ENCODE data around the gene RANBP10.

GRCh38 chr16:67714522-67714921, 91.8 kb downstream of the RANBP10 start:
- TF ChIP-seq, protein P1, sequence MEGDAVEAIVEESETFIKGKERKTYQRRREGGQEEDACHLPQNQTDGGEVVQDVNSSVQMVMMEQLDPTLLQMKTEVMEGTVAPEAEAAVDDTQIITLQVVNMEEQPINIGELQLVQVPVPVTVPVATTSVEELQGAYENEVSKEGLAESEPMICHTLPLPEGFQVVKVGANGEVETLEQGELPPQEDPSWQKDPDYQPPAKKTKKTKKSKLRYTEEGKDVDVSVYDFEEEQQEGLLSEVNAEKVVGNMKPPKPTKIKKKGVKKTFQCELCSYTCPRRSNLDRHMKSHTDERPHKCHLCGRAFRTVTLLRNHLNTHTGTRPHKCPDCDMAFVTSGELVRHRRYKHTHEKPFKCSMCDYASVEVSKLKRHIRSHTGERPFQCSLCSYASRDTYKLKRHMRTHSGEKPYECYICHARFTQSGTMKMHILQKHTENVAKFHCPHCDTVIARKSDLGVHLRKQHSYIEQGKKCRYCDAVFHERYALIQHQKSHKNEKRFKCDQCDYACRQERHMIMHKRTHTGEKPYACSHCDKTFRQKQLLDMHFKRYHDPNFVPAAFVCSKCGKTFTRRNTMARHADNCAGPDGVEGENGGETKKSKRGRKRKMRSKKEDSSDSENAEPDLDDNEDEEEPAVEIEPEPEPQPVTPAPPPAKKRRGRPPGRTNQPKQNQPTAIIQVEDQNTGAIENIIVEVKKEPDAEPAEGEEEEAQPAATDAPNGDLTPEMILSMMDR (IDR thresholded peaks at IDR 0.05), result no peak
- no peak for TF ChIP-seq POLR2A (IDR thresholded peaks at IDR 0.05; ENCODE audit: low read depth)
